ENCODE results near the gene CACNB2. TPM values are rescaled to one million over a fixed set of nuclear protein-coding genes. Genes with fewer than 3 reads are reported as not detected.
"Not testable (repeated sequence)": the region's sequence is repeated elsewhere in the genome, so short reads cannot be mapped to it uniquely, and the experiment has no call there.

CACNB2 gene
- polyA plus RNA-seq, 1 donor: 5.8 TPM

DNA sequence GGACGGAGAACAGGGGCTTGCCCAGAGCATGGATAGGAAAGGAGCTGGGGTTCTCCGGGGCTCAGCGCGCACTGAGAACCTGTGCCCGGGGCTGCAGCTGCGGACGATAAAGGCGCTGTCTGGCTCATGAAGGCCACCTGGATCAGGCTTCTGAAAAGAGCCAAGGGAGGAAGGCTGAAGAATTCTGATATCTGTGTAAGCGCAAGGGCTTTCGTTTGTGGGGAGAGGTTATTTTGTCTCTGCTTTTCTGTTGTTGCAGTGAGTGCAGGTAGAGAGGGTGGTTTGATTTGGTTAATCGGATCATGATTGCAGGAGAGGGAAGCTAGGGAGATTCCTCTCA, 260.7 kb downstream of the CACNB2 start:
- DNase-seq: no peak

DNA sequence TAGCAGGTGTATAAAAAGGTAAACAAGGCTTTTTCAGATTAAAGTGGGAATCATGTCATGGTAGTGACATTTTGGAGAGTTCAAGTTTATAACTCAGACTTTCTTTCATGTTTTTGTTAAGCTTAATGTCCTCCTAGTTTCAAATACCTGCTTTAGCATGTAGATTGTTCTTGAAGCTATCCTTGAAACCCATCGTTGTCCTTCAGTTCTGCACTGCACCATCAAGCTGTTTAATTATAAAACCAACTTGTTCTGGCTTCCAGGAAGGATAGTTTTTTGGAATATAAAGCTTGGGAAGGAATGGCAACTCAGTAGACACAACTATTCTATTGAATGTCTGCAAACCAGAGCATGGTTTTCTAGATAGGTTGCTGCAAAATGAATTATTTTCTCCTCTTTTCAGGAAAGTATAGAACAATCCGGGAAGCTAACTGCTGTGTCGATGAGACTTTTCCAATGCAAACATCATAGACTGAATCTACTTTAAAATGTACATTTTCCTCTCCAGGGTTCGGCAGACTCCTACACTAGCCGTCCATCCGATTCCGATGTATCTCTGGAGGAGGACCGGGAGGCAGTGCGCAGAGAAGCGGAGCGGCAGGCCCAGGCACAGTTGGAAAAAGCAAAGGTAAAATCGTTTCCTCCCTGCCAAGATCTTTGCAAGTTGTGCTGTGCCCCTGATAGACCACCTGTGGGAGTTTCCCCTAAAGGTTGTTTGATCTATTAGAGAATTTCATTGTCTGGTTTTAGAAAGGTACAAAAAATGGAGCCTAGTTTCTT, 261.4 kb downstream of the CACNB2 start:
- no peak for DNase-seq

DNA sequence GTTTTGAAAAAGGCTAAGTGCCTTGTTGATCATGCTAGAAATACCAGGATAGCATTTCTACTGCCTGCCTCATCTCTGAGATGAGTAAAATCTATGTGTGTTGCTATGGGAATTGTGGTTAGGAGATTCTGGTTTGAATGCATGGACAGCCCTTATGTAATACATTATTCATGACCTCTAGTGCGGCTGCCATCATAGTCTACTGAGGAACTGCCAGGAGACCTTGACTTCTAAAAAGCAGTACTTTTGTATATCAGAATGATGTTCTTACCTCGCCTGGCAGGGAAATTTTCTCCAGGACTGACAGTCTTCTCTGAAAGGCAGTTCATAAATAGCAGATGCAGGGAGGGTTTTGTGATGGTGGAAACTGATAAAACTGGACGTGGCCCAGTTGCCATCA, 262.6 kb downstream of the CACNB2 start:
- DNase-seq: no peak

DNA sequence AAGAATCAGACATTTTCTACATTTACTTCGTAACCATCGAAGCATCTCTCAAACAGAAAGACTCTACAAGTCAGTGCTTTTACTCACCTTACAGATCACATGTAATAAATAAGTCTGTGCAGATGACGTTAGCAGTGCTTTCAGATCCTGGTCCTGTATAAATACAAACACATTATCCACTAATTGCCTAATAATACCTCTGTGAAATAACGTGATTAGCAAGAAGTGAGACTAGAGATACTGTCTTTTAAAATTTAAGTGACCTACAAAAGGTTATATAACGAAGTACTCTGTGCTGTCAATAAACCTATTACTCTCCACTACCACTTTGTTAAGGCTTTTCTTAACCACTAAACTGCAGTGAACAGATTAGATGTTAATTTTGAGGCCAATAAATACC, 264.3 kb downstream of the CACNB2 start:
- no peak for DNase-seq

DNA sequence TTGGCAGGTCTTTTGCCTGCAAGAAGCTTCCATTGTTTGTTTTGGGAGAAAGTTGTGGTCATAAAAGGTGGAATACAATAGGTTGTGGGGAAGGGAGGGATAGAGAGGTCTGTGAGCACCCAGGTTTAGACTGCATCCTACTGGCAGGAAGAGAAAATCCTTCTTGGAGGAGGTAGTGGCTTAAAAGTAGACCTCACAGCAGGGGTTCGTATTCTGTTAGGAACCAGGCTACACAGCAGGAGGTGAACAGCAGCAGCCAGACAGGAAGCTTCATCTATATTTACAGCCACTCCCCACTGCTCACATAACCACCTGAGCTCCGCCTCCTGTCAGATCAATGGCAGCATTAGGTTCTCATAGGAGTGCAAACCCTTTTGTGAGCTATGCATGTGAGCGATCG, 265.9 kb downstream of the CACNB2 start:
- DNase-seq: no peak

DNA sequence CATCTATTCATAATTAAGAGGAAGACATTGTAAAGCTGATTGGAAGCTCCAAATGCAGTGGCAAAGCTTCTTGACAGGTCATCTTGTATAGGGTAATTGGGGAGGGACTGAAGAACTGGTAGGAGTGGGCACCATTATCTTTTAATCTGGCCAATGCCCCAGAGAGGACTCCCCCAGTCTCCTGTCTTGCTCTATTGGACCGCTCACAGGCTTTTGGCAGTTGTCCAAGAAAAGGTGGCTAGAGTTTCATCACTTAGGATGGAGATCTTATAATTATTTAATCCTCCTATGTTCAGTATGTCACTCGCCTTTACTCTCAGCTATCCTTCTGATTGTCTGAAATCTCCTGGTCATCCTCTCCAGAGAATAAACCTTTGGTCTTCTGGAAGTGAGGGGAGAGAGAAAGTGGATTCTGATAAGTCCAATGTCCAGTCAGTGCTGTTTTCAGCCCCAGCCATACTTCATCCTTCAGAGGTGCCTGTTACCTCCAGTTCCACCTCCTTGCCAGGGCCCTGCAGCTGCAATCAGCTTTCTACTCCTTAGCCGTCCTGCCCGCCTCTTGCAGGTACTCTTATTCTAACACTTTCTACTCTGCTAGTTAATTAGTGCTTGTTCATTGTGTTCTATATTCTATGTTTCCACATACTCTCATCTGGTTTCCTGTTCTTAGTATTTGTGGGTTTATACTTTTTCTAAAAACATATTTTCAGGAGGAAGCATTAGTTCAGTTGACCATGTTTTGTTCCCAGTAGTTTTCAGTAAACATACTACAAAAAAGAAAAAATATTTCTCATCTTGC, 269.6 kb downstream of the CACNB2 start:
- DNase-seq: no peak

DNA sequence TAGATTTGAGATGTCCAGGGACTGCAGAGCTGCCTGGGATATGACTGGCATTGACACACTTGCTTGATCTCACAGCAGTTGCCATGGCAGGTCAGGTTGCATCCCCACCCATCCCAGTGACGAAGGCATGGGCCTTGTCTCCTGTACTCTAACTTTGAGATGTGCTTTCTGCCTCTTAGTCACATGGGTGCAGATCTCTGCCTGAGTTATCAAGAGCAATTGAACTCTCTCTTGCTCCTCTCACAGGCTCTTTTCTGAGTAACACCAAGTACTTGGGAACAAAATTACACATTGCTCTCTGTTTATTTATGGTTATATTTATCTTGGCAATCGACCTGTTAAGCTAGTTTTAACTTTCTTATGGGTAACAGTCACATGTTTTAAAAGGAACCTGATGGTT, 273.8 kb downstream of the CACNB2 start:
- no peak for DNase-seq

DNA sequence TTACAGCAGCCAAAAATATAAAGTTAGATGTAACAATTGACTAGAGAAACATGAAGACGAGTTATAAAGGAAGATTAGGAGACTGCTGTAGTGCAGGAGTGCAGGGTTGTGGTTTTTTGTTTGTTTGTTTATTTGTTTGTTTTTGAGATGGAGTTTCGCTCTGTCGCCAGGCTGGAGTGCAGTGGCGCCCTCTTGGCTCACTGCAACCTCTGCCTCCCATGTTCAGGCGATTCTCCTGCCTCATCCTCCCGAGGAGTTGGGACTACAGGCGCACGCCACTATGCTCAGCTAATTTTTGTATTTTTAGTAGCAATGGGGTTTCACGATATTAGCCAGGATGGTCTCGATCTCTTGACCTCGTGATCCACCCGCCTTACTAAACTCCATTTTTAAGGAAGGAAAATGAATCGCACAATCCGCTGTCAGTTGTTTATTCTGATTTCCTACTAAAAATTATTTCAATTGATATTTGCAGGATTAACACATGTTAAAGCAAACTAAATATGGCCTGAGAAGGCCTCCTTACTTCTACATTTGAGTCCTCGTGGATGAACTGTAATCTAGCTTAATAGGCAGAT, 277.8 kb downstream of the CACNB2 start:
- no peak for DNase-seq

DNA sequence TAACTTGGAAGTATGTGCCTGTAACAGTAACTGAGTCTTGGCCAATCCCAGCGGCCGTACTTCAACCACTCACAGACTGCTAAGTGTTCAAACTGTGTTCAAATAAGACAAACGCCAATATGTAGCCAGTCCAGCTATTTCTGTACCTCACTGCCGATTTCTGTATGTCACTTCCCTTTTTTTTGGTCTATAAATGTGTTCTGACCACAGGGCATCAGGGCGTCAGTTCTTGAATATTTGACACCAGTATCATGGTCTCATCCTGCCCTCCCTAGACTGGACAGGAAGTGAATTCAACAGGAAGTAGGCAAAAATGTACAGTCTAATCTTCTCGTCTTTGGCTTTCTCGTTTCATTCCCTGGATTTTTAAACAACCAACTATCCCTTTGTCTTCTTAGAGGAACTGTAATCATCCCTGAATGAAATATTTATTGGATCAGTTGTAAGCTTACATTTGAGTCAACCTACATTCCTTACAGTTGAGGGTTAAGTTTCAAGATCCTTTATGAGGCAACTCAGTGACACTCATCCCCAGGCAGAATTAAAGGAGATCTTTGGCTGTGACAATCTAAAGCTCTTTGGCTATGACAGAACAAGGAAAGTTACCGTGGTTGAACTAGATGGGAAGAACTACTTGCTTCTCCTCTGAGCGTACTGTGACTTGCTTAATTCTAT, 278.5 kb downstream of the CACNB2 start:
- no peak for DNase-seq

DNA sequence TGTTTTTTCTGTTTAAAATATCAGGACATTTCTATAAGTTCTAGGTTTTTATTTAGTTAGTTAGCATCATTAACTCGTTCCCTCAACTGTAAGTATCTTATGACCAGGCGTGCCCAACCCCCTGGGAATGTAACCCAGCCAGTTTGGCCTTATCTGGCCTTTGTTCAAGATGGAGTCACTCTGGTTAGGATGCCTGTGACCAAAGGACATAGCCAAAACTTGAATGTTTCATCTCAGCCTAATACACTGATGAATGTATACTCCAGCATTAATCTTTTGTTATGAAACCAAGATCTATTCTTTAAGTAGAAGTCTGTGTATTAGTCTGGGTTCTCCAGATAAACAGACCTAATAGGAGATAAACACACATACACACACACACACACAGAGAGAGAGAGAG, 279.7 kb downstream of the CACNB2 start:
- DNase-seq: no peak

DNA sequence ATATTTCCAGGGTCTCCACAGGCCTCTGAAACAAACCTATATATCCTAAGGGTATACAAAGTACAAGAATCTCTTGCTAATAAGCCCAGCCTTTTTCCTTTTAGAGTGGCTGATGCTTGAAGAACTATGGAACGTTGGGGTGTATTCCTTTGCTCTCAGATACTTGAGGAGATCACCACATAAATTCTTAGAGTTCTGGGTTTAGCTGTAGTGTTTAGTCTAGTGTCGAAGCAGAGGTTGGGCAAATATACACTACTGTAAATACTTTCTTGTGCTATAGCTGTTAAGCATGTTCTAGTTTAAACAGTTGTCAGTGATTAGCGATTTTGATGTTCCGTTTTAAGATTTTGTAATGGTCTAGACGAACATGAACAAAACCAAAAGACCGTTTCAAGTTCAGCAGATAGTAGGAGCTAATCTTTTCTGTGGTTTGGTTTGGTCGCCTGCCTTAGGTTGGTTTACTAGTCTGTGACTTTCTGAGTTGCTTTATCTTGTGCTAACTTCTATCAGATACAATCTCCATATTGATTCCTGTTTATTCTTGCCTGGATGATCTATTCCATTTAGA, 281.6 kb downstream of the CACNB2 start:
- no peak for DNase-seq

DNA sequence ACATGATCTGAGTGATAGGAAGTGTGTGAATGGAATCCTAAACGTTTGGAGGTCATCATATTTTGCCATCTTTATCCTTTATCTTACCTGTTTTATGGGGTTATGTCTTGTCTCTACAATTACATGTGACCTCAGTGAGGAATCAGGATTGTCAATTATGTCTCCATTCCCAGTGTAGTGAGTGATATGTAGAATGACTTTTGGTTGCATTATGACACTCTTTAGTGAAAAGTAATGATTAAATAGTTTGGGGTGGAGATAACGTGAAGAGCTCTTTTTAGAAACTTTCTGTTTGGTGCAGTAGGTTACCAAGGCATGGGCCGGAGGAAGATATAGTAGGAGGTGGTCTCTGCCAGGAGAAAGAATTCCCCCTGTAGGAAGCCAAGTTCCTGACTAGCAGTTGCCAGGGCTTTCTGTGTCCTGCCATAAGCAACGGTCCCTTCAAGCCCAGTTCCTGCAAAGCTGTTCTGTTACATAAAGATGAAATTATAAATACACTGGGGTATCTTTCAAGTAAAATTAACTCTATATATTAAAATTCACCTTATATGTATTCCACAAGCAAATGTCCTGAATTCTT, 282.9 kb downstream of the CACNB2 start:
- no peak for DNase-seq

DNA sequence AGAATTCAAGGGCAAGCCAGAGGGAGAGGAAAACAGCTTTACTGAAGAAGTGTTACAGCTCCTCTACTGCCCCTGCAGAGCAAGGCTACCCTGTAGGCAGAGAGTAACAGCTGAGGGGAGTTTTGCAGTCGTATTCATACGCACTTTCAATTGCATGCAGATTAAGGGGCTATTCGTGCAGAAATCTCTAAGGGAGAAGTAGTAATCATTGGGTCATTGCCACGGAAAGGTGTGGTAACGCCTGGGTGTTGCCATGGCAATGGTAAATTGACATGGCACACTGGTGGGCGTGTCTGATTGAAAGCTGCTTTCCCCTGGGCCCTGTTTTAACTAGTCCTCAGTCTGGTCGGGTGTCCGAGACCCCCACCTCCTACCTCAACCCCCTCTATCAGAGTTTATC, 284.0 kb downstream of the CACNB2 start:
- DNase-seq: no peak

DNA sequence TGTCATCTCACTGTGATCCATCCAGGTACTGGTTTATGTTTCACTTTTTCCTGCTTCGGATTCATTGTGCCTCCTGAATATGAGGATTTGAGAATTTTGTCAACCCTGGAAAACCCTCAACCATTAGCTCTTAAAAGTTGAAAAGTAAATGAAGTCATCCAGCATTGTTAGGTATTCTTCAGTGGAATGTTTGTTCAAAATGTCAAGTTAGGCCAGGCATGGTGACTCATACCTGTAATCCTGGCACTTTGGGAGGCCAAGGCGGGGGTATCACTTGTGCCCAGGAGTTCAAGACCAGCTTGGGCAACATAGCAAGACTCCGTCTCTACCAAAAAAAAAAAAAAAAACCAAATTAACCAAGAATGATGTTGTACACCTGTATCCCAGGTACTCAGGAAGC, 289.1 kb downstream of the CACNB2 start:
- DNase-seq: no peak

DNA sequence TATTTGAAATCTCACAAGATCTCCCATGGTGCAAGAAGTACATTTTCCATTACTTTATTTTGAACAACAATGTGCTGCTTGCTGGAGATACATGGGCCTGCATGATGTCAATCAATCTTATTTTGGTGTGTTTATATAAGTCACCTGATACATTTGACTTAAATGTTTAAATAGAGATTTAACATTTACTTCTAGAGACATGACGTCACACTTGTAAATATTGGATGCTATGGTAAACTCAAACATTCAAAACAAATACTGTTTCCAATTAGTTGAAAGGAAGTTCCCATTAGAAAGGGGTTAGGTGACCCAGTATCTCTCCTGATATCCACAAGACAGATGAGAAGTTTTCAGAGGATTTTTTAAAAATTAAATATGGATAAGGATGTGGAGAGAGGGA, 296.7 kb downstream of the CACNB2 start:
- DNase-seq: no peak

DNA sequence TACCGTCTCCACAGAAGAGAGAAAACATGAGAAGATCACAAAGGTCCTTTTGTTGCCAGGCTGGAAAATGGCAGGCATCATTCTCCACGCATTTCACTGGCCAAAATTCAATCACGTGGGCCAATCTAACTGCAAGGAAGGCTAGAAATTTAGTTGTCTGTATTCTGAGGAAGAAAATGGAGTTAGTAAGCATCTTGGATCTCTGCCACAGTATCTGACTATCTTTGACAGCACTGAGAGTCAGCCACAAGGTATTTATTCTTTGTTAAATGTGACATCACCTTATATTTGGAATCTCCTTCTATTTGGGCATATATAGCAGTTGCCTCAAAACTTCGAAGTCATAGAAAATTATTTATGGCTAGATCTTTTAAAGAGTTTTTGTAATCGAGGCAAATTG, 297.3 kb downstream of the CACNB2 start:
- no peak for DNase-seq

DNA sequence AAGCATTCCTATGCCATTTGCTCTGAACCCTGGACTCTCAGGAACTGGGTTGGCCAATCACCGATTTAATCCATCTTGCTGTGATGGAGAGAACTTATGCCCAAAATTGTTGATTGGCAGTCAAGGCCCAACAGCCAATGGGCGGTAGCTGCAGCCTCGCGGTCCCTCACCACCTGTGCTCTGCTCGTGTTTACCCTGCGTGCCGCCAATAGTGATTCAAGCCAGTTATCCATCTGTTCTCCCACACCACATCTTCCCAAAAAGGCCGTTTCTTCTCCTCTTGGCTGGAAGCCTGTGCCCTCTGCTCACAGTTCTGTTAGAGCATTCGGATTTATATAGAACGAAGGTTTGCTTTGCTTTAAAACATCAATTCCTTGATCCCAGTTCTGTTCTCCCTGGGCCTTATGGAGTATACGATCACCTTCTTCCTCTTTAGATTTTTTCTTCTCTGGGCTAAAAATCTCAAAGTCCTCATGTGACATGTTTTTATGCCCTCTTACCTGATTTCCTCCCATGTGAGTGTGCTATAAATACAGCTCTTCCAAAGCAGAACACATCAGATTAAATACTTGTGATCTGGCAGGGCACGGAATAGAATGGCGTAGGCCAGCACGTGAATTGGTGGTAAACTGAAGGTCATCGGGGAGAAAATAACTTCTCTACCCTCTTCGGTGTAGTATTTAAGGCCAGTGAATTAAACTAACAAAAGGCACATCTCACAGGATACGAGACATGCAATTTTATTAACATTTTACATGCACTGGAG, 298.3 kb downstream of the CACNB2 start:
- DNase-seq: no peak

DNA sequence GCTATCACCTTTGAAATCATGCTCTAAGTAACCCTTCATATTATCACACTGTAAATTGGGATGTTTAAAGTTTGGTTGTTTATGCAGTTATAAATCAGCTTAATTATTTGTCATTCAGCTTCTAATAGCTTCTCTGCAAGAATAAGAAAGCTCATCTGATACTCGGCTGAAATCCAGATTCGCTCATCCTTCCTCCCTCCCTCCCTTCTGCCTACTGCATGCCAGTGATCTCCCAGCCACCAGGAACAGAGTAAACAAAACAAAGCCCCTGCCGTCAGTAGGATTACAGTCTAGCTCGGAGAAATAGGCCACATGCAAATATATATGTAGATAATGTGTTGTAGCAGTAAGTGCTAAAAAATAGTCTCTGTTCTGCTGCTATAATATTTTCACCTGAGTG, 299.4 kb downstream of the CACNB2 start:
- no peak for DNase-seq

DNA sequence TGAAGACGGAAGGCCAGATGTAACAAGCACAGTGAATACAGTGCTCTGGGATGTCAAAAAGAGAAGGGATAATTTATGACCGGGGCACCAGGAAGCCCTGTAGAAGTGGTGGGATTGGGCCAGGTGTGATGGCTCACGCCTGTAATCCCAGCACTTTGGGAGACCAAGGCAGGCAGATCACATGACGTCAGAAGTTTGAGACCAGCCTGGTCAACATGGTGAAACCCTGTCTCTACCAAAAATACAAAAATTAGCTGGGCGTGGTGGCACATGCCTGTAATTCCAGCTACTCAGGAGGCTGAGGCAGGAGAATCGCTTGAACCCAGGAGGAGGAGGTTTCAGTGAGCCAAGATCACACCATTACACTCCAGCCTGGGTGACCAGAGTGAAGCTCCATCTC, 305.4 kb downstream of the CACNB2 start:
- not testable (repeated sequence) for DNase-seq

DNA sequence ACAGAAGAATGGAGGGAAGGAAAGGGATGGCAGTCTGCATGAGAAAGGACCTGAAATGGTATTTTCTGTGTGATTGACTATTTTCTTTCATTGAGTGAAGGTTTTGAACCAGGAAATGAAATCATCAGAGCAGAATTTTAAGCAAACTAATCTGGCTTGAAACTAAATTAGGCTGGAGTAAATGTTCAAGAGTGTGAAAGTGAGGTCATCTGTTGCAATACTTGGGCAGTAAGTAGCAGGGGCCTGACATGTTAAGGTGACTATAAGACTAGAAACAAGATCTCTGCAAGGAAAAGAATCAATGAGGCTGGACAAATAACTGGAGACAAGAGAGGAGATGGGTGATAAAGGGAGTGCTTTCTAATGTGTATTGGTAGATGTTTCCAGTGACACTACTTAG, 306.0 kb downstream of the CACNB2 start:
- no peak for DNase-seq

DNA sequence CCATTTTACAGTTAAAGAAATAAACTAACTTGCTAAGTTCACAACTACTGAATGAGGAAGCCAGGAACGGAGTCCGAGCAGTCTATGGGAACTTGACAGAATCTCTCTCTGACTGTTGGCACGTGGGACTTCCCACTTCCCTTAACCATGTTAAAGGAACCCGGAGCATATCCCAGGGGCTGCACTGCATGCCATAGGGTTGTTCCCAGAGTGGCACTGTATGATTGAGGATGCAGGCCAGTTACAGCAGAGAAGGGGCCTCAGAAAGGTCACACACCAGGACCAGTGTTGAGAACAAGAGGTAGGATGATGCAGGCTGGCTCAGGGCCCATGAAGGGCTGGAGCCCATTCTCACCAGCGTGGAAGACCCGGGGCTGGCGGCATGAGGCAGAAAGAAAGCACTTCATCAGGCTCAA, 309.4 kb downstream of the CACNB2 start:
- no peak for DNase-seq

Data from left kidney (tissue), 2 donors.